ENCODE data around the gene C19orf44.
"Not testable (repeated sequence)": the region's sequence is repeated elsewhere in the genome, so short reads cannot be mapped to it uniquely, and the experiment has no call there.

C19orf44 gene

DNA sequence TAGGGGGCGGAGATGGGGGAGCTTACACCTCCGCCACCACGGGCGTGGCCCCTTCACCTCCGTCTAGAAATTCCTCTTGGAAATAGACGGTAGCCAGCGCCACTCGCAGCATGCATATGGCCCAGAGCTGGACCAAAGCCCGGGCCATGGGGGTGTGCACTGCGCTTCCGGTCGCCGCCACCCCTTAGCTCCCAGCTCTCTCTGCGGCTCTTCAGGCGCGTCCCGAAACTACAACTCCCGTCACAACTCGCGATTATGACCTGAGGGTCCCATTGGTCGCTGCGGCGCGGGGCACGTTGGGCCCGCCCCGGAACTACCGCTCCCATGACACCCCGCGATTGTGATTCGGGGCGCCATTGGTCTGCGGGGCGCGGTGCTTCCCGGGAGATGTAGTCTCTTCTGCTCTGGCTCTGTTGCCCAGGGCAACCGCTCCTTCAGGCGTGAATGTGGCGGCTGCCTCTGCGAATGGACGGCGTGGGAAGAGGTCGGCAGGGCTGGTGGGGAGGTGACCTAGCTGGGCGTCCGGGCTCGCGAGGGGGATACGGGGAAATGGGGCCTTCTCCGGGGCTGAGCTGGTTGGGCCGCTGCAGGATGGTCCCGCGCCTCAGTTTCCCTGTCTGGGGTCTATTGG is at the start of gene C19orf44, which contains the start of gene CALR3:
TSS of gene C19orf44 (plus strand) at position 413 of the 631 bp plus-strand sequence. CDS start 4,399 bp downstream, outside the sequence.
TSS of gene CALR3 (minus strand) at position 186 of the 631 bp plus-strand sequence. CDS start at position 148, 38 bp downstream.
- DNase-seq (ENCODE audit: low spot score), result peak; percentile 98
- H3K27ac ChIP-seq, result peak within 1 kb of the TSS; percentile 68
- POLR2A ChIA-PET (ENCODE audit: low non-redundant PET), result interaction anchor here (0.6 kb wide), 1 partner anchor 308 kb away, joined by 7 read pairs; no protein-coding TSS in a partner anchor
- CTCF ChIA-PET, result interaction anchor here (0.5 to 0.6 kb wide), 2 partner anchors 114 to 134 kb away, joined by 4 to 5 read pairs; no protein-coding TSS in a partner anchor
- TF ChIP-seq, protein P1, sequence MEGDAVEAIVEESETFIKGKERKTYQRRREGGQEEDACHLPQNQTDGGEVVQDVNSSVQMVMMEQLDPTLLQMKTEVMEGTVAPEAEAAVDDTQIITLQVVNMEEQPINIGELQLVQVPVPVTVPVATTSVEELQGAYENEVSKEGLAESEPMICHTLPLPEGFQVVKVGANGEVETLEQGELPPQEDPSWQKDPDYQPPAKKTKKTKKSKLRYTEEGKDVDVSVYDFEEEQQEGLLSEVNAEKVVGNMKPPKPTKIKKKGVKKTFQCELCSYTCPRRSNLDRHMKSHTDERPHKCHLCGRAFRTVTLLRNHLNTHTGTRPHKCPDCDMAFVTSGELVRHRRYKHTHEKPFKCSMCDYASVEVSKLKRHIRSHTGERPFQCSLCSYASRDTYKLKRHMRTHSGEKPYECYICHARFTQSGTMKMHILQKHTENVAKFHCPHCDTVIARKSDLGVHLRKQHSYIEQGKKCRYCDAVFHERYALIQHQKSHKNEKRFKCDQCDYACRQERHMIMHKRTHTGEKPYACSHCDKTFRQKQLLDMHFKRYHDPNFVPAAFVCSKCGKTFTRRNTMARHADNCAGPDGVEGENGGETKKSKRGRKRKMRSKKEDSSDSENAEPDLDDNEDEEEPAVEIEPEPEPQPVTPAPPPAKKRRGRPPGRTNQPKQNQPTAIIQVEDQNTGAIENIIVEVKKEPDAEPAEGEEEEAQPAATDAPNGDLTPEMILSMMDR (conservative IDR thresholded peaks at IDR 0.05; ENCODE audit: low read depth), result no peak

DNA sequence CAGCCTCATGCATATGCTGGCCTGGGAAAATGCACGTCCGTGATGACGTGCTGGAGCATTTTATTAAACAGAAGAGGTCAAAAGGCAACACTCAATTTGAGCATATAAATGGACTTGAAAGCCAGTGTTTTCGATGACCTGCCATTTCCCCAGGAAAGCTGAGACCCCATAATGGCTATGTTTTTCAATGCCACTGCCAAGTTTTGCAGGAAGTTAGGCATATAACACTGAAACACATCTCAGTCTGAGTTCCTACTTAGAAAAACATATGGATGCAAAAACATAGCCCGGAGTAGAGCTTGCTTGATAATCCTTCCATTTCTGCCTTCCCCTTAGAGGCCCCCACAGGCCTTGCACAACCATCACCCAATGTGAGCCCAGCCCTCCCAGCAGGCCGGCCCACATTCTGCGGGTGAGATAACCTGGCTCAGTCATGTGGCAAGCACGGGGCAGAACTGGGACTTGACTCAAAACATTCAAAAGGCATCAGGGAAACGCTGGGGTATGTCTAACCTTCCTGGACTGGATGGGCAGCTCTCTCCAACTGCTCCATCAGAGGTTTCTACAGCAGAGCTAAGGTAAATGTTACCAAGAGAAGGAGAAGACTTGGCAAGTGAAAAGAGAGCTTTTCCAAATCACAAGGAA is 49.3 kb upstream of the C19orf44 start:
- POLR2A ChIA-PET (ENCODE audit: low non-redundant PET), result no interaction called here
- peak; percentile 64 for DNase-seq (ENCODE audit: low spot score)
- CTCF ChIA-PET, result interaction anchor here (0.6 kb wide), 2 partner anchors 11 to 41 kb away, joined by 3 to 4 read pairs; no protein-coding TSS in a partner anchor
- H3K27ac ChIP-seq, result peak overlapping the region; percentile 39
- TF ChIP-seq, protein P1 (conservative IDR thresholded peaks at IDR 0.05; ENCODE audit: low read depth), result no peak

DNA sequence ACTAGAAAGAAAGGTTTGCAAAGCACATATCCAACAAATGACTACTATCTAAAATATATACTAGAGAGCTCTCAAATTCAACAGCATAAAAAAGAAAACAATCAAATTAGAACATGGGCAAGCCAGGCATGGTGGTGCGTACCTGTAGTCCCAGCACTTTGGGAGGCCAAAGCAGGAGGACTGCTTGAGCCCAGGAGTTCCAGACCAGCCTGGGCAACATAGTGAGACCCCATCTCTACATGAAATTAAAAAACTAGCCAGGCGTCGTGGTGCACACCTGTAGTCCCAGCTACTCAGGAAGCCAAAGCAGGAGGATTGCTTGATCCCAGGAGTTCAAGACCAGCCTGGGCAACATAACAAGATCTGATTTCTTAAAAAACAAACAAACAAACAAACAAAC is 47.3 kb upstream of the C19orf44 start:
- CTCF ChIA-PET, result interaction anchor here (0.5 kb wide), 1 partner anchor 10 kb away, joined by 3 read pairs; no protein-coding TSS in a partner anchor
- DNase-seq (ENCODE audit: low spot score); H3K27ac ChIP-seq; POLR2A ChIA-PET (ENCODE audit: low non-redundant PET): not testable (repeated sequence)

DNA sequence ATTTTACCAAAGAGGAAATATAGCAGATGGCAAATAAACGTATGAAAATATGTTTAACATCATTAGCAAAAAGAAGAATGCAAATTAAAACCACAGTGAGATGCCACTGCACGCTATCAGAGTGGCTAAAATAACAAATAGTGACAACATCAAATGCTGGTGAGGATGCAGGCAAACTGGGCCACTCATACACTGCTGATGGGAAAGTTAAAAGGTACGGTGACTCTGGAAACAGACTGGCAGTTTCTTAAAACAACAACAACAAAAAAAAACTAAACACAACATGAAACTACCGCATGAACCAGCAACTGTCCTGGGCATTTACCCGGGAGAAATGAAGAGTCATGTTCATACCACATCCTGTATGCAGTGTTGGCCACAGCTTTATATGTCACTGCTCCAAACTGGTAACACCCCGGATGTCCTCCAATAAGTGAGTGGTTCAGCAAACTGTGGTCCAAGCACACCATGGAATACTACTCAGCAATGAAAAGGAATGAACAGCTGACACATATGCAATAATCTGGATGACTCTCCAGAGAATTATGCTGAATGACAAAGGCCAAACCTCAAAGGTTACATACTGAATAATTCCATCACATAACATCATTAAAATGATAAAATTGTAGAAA is 46.7 kb upstream of the C19orf44 start:
- POLR2A ChIA-PET (ENCODE audit: low non-redundant PET), result no interaction called here
- H3K27ac ChIP-seq, result no peak overlapping the region
- CTCF ChIA-PET, result interaction anchor here (0.5 to 0.6 kb wide), 2 partner anchors 10 to 44 kb away, joined by 3 to 4 read pairs; no protein-coding TSS in a partner anchor
- DNase-seq (ENCODE audit: low spot score), result no peak
- TF ChIP-seq, protein P1 (conservative IDR thresholded peaks at IDR 0.05; ENCODE audit: low read depth), result no peak

DNA sequence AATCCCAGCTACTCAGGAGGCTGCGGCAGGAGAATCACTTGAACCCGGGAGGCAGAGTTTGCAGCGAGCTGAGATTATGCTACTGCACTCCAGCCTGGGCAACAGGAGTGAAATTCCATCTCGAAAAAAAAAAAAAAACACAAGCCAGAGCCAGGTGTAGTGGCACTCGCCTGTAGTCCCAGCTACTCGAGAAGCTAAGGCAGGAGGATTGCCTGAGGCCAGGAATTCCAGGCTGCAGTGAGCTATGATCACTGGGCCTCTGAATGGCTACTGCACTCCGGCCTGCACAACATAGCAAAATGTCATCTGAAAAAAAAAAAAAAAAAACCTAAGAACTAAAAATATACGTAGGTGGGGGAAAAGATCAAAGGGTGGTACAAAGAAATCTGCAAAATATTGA is 43.9 kb upstream of the C19orf44 start:
- H3K27ac ChIP-seq, result no peak overlapping the region
- no peak for DNase-seq (ENCODE audit: low spot score)
- TF ChIP-seq, protein P1 (conservative IDR thresholded peaks at IDR 0.05; ENCODE audit: low read depth), result no peak
- ChIA-PET CTCF (interaction anchor here (0.8 kb wide), 1 partner anchor 1535 kb away, joined by 3 read pairs; no protein-coding TSS in a partner anchor), POLR2A (ENCODE audit: low non-redundant PET) (no interaction called here)

DNA sequence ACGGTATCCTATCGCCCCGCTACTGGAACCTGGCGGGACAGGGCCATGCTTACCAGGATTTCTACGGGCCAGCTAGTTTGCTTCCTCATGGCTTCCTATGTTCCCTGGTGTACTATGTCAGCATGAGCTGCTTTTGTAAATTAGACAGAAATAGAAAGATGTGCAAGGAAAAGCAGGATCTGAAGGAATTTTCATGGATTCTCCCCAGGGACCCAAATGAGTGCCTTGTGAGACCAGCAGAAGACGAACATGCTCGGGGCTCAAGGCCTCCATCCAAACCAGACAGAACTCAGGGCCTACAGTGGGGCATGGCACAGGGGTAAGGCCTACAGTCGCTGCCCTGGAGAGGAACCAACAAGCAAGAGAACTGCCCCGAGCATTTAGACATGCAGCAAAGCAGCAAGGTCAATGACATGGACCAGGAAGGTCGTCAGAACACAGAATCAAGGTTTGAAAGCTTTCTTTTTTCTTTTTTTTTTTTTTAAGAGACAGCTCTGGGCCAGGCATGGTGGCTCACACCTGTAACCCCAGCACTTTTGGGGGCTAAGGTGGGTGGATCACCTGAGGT is 41.8 kb upstream of the C19orf44 start:
- ChIA-PET CTCF (interaction anchor here (0.5 kb wide), 1 partner anchor 98 kb away, joined by 3 read pairs; no protein-coding TSS in a partner anchor), POLR2A (ENCODE audit: low non-redundant PET) (no interaction called here)
- no peak for DNase-seq (ENCODE audit: low spot score)
- TF ChIP-seq, protein P1 (conservative IDR thresholded peaks at IDR 0.05; ENCODE audit: low read depth), result no peak
- peak overlapping the region; percentile 44 for H3K27ac ChIP-seq

All from RWPE1 (cell line).